Stimulated activated CD4-positive, alpha-beta T cell treated with anti-CD3 and anti-CD28 coated beads, Interleukin-1b, Interleukin-23, amount 100 ng/mL, for 48 hours (primary cell): ENCODE data around the gene RTN4RL2.

Source experiments
- DNase-seq: peaks from one replicate; pipeline ENCODE4 v3.0.0-alpha.2; 2020

RTN4RL2 gene

DNA sequence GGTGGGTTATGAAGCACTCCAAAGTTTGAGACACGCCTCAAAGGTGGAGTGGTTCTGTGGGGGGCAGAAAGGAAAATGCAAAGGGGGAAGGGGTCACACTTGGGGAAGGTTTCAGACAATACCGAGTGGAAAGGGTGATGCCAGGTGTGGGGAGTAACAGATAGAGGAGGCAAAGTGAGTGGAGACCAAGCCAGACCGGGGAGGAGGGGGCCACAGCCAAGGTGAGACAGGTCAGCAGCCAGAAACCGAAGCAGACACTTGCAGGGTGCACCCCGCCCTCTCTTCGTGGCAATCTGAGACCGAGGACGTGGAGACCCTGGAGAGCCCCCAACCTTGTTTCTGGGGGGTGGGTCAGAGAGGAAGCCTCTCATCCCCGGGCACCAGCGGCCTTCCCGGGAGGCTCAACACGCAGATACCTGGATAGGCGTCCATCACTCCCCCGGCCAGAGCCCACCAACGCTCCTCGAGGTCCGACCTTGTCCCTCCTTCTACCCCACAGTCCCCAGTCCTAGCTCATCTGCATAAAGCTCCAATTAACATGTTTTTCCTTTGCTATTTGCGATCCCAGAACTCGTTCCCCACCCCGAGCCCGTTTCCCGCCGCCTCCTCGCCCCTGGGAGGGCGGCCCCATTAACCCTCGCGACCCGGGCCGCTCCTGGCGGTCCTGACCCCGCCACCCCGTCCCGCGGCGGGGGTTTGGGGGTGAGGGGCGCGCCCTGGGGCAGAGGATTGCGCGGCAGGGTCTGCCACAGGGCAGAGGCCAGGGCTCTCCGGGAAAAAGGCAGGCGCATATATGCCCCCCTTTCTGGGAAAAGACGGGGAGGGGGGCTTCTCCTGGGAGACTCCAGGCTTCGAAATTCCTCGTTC, 21.8 kb downstream of the RTN4RL2 start:
- DNase-seq: no peak

- peak; percentile 67 for DNase-seq
Measured at GRCh38 chr11:57482782-57483561, 22.6 kb downstream of the RTN4RL2 start.

GRCh38 chr11:57483562-57483918, 23.2 kb downstream of the RTN4RL2 start:
- DNase-seq: no peak

GRCh38 chr11:57484141-57484710, 23.9 kb downstream of the RTN4RL2 start:
- DNase-seq: no peak

DNA sequence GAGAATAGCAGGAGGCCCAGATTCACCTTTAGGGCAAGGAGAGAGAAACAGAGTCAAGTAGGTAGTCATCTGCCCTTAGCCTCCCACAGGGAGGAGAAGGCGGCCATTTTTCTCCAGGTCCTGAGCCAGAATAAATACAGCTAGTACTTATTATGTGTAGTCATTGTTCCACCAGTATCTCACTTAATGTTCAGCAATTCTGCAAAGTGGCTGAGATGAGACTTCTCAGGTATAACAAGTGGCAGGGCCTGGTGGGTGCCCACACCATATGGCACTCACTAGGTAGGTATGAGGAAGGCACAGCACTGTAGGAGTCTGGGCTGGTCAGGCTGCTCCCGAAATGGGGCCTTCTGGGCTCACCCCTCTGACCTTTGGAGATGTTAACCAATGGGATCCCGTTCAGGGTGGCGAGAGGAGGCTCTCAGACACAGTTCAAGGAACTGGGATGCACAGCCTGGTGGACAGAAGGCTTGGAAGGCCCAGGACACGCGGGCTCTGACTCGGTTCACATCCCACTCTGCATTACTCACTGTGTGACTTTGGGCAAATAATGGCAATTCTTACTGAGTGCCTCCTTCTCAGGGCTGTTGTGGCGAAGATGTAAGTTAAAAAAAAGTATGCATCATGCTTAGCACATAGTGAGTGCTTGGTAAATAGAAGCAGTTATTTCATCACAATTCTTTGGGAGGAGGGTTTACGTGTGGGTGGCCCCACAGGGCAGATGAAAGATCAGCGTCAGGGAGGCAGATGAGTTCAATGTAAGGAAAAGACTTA, 25.1 kb downstream of the RTN4RL2 start:
- no peak for DNase-seq

DNA sequence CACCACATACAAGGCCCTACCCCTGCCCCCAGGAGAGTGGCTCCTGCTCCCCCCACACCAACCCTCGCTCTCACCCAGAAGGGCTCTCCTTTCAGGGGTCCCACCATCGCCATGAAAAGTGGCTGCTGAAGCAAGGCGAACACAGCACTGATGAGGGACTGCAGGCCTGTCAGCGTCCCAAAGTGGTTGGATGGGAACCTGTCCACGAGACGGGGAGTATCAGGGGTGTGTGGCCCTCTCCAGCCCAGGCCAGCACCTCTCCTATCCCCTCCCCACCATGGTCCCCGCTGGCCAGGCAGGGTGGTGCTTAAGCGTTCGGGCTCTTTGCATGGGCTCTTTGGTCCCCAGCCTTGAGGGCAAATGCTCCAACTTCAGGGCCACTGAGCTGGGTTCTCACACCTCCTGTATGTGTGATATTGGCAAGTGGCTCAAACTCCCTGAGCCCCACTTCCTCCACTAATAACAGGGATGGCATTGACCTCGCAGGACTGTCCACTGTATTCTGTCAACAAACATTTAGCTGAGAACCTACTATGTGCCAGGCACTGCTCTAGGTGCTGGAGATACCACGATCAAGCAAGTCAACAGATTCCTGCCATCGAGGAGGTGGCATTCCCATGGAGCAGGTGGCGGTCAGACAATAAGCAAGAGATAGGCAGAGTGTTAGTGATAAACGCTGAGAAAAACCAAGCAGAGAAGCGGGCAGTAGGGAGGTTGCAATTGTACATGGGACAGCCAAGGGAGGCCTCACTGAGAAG, 26.9 kb downstream of the RTN4RL2 start:
- no peak for DNase-seq

- no peak for DNase-seq
Measured at GRCh38 chr11:57487920-57488659, 27.8 kb downstream of the RTN4RL2 start.

DNA sequence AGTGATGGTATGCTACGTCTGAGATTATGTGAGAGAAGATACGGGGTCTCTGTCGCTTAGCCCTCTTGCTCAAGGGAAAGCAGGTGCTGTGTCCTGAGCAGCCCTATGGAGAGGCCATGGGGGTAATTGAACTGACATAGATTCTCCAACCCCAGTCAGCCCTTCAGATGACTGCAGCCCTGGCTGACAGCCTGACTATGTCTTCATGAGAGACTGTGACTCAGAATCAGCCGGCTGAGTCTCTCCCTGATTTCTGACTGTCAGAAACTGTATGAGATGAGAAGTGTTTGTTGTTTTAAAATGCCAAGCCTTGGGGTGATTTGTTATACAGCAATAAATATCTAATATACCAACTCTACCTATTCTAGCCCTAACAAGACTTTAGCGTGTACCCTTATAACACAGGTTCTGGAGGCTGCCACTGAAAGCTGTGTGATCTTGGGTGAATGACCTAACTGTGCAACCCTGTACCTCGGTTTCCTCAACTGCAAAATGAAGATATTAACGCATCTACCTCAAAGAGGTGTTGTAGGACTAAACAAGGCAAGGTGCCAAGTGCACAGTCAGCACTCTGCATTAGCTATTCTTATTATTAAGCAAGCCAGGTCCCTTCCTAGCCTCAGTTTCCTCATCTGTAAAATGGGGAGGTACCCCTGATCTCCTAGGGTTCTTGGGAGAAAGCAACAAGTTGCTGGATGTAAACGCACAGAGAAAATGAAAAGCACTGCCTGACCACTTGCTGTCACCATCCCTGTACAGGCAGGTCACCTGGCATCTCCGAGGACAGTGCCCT, 30.3 kb downstream of the RTN4RL2 start:
- DNase-seq: no peak

- peak; percentile 64 for DNase-seq
Measured at GRCh38 chr11:57491371-57492061, 31.2 kb downstream of the RTN4RL2 start.

DNA sequence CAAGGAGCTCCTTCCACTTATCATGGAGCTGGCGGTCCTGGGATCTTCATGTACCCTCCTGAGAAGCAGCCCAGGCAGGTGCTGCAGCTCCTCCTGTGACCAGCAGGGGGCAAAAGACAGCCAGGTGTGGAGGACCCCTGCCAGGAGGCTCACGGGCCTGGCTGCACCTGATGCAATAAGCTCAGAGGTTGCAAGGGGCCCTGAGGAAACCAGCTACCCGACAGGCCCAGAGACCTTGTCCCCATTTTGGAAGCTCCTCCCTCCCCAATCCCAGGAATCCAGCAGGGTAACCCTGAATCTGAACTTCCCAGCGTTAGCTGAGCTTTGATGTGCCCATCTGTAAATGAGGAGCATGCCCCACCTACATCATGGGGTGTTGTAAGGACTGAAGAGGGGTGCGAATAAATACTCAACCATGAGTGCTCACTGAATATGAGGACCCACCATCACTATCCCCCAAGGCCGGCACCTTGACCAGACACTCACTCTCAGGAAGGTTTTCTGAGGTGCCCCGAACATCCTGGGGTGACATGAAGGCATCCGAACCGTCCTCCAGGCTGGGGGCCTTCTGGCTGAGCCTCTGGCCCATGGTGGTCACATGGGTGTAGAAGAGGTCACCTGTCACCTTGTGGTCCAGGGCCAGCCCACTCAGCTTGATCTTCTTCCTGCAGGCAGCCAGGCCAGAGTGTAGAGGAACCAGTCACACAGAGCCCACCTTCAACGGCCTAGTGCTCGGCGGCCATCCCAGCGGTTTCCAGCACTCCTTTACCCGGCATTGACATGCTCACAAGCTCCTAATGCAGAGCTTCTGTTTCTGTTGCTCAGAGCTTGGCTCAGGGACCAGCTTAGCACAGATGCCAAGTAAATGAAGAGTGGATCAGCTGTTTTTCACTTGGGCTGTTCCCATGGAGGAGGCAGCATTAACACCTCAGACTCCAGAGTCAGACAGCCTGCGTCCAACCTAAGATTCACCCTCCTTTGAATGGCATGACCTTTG, 33.5 kb downstream of the RTN4RL2 start:
- peak; percentile 82 for DNase-seq

DNA sequence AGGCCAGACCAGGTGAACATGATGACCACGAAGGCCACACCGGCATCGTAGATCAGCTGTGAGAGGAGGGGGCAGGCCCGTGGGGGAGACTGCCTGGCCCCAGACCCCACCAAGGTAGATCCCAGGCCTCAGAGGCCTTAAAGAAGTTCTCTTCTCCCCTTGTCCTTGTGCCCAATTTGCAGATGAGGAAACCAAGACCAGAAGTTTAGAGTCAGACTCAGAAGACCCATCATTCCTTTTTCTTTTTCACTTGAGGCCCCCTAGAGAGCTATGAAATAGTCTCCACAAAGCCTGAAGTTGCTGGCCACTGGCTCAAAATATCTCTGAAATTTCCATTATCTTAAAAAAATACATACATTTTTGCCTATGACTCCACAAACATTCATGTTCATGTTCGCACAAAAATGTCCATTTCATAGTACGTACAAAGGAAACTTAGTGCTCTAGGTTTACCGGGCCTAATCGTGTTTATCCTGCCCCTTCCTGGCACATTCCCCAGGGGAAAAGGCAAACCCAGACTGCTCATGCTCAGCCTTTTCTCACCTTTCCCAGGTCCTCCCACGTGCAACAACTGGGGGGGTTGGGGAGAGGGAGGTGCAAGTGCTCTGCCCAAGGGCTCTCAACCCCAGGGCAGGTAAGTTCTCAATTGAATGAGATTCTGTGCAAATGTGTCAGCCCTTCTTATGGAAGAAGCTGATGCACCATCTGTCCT, 35.9 kb downstream of the RTN4RL2 start:
- no peak for DNase-seq

DNA sequence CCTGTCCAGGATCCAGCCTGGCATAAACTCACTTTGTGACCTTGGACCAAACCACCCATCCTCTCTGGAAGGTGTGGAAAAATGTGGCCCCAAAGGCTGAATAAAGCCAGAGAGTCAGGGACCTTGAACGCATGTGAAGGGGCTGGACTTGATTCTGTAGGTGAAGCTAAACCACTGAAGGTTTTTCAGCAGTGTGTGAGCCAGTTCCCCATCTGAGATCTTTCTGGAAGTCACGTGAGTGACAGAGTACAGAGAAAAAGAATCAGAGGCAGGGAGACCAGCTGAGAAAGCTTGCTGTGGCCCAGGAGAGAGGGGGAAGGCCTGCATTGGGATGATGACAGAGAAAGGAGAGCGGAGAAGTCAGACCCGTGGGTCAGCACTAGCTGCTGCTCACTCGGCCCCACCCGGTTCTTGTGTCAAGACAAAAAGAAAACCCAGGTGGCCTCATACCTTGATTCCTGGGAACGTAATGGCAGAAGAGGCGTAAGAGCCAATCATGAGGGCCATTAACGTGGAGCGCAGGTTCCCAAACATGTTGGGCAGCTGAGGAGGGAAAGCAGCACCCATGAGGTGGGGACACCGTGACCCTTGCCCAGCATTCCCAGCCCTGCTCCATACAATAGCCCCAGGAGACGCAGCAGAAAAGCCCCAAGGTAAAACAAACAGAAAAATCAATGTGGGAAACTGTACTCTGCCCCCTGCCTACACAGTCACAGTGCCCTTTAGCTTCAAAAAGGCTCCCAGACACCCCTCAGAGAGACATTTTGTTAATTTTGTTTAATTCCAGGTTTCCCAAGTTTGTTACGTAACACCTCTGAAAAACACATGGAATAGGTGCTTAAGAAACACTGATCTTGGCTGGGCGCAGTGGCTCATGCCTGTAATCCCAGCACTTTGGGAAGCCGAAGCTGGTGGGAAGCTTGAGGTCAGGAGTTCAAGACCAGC, 37.2 kb downstream of the RTN4RL2 start:
- DNase-seq: no peak

DNA sequence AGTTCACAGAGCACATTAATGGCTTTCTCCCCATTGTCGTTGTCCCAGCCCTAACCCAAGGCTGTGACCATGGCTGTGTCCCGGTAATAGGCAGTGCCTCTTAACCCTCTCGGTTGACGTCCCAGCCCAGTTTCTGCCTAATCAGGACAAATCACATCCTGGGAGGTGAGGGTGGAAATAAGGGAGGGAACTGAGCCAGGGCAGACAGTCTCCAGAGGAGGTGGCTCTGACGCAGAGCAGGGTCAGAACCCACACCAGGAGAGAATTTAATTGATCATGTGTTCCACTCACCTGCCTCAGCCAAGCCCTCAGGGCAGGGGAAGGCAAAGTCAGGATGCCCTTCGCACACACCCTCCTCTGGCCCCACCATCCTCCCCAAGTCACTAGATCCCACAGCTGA, 38.2 kb downstream of the RTN4RL2 start:
- DNase-seq: no peak

GRCh38 chr11:57499413-57499982, 39.2 kb downstream of the RTN4RL2 start:
- peak; percentile 53 for DNase-seq

- DNase-seq: no peak
Measured at GRCh38 chr11:57499983-57500461, 39.7 kb downstream of the RTN4RL2 start.

DNA sequence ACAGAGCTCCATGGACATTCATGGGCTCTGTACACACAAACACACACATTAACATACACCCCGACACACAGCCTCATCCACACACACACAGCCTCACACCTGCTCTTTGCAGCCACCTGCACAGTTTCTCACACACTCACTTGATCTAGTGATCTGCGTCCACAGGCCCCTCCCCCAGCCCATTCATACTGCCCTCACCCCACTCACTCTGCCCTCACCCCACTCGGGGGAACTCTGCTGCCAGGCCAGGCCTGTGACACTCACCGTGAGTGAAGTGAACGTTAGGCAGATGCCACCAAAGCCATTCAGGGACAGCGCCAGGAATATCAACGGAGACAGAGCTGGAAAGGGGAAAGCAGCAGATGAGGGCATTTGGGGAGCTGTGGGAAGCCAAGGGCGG, 40.2 kb downstream of the RTN4RL2 start:
- no peak for DNase-seq
